M059J (cell line): Measurements from ENCODE around the gene FAM53B. TPM values are rescaled to one million over a fixed set of nuclear protein-coding genes. Genes with fewer than 3 reads are reported as not detected.
"Not testable (repeated sequence)": the region's sequence is repeated elsewhere in the genome, so short reads cannot be mapped to it uniquely, and the experiment has no call there.

Experiments used
- DNase-seq: peaks from one replicate; pipeline ENCODE4 v3.0.0-alpha.2; 2012; ENCODE audit warnings: low read depth
- total RNA-seq: library from RNA; depleted of rRNA; stranded (reverse); fragments of >200 nt; shearing (Covaris generic); gene quantifications from 2 replicates; pipeline ENCODE4 v1.2.3, GENCODE V29; 2014

Gene FAM53B
- total RNA-seq, 1 experiment from 2014 or later = 16.7 TPM

DNA sequence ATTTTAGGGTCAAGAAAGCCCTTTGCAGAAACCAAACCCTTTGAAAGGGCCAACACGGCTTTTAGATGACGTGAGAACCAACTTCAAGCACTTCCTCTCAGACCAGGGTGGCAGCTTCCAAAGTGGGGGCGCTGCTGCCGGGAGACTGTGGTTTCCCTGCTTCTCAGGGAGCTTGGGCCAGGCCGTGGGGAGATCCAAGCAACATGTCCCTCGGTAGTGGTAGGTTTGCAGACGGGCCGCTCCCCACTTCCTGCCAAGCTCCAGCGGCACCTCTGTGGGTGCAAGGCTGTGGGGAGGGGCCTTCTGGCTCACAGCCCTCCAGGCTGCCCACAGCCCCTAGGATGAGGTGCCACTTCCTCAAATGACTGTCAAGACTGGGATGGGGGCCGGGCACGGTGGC, 132.4 kb downstream of the FAM53B start:
- no peak for DNase-seq

DNA sequence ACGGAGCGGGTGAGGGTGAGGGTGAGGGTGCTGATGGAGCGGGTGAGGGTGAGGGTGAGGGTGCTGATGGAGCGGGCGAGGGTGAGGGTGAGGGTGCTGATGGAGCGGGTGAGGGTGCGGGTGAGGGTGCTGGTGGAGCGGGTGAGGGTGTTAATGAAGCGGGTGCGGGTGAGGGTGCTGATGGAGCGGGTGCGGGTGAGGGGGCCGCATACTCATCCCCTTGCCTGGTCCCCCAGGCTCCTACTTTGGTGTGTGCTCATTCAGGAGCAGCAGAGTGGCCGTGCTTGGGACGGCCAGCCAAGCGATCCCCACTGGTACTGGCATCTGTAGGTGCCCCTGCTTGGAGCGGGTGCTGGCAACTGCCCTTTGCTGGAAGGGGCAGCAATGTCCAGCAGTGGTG, 133.3 kb downstream of the FAM53B start:
- not testable (repeated sequence) for DNase-seq

DNA sequence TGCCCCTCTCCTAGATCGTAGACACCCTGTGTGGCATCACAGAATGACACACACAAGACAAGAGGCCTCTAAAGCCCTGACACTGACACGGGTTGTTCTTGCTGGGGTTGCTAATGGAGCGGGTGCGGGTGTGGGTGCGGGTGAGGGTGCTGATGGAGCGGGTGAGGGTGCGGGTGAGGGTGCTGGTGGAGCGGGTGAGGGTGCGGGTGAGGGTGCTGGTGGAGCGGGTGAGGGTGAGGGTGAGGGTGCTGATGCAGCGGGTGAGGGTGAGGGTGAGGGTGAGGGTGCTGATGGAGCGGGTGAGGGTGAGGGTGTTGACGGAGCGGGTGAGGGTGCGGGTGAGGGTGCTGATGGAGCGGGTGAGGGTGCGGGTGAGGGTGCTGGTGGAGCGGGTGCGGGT, 134.0 kb downstream of the FAM53B start:
- DNase-seq = not testable (repeated sequence)

DNA sequence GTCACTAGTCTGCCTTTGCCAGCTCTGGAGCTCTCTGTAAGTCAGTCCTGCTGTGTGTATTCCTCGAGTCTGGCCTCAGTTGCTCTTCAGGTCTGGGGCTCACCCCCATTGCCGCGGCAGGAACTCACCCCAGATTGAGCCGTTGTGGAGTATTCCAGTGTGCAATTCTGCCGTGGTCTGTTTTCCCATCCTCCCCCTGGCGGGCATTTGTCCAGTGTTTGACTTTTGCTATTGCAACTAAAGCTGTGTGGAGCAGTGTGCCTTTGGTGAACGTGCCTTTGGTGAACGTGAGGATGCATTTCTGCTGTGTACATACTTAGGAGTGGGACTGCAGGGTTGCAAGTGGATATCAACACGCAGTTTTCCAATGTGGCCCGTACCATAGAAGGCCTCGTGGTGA, 134.5 kb downstream of the FAM53B start:
- DNase-seq = no peak

DNA sequence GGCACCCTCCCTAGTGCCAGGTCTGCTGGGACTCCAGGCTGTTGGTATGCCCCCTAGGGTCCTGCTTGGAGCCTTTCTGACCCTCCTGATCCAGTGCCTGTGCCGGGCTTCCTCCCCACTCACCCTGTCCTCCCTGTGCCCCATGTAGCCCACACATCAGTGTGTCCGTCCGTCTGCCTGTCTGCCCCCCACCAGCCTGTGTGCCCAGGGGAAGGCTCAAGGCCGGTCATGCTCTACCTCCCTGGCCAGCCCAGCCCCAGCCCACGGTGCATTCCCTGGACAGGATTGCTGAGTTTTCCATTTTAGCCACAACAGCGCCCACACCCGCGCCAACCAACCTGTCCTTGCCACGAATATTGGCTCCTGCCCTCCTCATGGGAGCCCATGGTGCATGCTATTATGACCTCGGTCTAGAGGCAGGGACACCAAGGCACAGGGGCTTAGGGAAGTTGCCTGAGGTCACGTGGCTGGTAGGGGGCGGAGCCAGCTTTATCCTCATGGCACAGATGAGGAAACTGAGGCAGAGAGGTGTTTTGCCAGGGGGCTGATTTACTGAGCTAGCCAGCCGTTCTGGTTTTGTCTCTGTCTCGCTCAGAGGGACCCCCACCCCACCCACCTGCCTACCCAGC, 136.0 kb downstream of the FAM53B start:
- no peak for DNase-seq

DNA sequence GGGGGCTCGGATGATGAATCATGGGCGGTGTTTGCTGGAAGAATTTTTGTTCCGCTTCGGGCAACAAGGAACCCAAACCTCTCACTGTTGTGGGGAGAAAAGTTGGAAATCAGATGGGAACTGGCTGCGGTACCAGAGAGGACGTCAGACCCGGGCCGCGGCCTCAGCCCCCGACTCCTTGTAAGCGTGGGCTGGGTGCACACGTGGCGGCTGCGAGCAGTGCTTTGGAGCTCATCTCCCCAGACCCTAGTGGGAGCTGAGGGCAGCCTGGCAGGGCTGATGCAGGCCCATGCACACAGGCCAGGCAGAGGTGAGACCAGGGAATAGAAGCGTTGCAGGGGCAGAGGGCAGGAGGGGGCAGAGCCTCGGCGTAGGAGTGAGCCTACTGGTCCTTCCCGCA, 136.5 kb downstream of the FAM53B start:
- no peak for DNase-seq

DNA sequence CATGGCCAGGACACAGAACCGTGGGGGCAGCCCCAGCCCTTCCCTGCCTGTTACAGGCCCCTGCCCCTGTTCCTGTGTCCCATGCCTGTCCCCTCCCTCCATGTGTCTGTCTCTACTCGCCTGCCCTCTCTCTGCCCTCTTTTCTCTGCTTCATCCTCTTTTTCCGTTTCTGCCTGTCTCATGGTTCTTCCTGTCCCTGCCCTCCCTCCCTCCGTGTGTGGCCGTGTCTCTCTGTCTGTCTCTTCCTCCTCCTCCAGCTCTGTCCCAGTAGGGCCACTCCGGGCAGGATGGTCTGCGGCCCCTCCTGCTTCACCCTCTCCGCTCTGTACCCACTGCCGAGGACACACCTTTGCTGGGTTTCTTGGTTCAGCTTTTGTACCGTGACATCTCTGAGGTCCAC, 137.4 kb downstream of the FAM53B start:
- DNase-seq = no peak

DNA sequence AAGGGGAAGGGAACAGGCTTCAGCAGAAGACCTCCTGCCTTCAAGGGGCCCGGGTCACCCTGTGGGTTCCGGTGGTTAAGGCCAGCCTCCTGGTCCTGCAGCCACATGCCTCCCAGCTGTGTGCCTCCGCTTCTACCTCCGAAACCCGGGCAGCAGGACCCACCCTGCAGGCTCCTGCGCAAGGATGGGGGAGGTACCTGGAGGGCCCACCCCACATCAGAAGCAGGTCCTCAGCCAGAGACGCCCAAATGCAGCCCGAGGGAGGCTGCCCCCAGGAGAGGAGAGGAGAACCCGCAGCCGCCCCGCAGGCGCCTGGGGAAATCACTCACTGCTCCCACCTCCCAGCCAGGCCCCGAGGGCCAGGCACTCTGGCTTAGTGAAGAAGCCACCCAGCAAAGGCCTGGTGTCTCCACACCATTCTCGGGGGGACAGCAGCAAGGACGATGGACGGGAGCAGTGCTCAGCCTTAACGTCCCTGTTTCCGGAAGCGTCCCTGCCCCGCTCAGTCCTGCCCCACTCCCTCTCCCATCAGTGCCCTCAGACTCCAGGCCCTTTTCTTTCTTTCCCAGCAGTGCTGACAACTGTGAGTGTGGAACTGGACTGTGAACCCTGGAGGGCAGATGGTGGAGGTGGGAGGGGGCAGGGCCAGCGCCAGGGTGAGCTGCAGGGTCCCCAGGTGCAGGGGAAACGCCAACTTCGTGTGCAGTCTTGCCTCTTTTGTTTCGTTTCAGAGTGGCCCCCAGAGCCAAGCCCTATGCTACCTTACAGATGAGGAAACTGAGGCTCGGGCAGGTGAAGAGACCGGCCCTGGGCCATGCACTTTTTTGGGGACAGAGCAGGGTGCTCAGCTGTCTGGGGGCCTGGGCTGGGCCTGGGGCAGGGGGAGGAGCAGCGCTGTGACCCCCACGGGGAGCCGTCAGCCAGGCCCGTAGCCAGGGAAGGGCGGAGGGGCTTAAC, 138.0 kb downstream of the FAM53B start:
- DNase-seq = no peak

DNA sequence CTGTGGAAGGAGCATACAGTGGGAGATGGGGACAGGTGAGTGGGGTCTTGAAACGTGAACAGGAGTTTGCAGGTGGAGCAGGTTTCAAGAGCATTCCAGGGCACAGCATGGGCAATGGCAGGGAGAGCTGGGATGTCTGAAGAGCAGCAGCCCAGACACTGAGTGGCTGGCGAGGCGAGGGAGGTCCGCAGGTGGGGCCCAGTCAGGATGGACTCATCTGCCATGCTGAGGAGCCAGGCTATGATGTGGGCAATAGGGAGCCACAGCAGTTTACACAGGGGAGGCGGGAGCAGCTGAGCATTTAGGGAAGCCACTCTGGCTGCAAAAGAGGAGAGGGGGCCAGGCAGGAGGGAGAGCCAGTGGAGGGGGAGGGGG, 138.7 kb downstream of the FAM53B start:
- DNase-seq = no peak

DNA sequence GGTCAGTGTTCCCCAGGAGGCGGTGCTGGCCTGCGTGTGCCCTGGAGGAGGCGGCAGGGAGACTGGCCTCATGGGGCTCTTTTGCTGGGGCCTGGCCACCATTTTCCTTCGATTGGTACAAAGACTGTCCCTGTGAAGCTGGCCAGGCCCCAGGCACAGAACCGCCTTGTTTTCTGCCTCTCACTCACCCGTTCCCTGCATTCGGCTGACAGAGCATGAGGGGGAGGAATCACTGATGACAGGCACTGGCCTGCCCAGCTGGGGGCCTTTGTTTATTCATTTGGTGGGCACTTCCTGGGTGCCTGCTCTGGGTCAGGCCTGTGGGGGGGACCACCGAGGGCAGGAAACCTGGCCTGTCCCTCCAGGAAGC, 139.2 kb downstream of the FAM53B start:
- no peak for DNase-seq

DNA sequence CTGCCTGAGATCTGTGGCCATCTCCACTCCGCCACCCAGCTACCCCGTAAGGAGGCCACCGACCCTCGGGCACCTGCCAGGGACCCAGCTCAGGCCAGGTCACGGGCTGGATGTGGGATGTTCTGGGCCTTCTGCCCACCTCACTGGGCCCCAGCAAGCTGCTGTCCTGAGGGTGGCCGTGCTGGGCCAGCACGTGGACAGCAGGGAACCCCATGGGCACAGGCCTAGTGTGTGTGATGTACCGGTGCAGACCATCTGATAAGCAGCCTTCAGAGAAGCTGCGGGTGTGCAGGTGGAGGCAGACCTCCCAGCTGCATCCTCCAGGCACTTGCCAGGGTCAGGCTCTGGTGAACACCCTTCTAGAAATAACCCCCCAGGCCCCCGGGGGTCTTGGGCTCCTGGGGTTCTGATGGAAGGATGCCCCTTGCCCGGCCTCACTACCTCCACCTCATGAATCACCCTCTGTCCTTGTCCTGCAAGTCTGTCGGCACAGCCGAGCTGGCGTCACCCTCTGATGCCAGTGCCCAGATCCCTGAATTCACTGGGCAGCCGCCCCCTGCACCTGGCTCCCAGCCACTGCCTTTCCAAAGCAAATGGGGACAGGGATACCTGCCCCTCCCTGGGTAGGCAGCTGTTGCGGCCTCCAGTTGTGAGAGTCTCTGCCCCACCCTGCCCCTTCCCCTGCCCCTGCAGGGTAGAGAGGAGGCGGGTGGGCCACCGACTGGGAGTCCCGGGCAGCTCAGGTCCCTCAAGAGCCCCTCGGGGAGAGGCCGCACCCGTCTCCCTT, 139.8 kb downstream of the FAM53B start:
- DNase-seq = no peak

DNA sequence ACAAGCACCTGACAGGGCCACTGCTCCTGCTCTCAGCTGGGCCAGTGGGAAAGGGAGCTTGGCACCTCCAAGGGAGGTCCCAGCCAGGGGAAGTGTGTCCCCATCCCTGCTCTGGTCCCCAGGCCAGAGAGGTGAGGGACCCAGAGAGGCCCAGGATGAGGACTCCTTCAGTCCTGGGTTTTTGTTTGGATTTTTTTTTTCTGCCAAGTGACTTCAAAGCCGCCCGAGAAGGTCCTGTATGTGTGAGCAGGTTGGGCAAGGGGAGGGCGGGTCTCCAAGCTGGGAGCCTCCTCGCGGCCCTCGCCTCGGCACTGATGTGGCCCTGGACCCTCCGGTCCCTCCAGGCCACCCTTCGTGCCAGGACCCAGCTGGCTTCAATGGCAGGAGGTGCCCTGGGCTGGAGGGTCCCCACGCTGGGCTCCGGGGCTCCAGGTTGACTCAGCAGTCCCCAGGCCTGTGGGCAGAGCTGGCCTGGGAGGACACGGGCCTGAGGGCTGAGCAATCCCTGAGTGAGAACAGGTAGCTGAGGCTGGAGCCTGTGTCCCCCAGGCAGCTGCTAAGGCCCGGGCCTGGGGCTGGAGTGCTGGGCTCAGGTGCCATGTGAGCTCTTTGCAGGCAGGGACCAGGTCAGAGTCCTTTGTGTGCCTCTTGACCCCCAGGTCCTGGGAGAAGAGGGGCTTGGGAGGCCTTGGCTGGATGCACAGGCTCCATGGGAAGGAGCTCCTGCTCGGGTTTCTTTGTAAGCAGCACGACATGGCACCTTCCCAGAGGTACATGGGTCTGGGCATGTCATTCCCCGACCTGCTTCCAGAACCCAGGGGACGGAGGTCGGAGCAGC, 140.6 kb downstream of the FAM53B start:
- no peak for DNase-seq

DNA sequence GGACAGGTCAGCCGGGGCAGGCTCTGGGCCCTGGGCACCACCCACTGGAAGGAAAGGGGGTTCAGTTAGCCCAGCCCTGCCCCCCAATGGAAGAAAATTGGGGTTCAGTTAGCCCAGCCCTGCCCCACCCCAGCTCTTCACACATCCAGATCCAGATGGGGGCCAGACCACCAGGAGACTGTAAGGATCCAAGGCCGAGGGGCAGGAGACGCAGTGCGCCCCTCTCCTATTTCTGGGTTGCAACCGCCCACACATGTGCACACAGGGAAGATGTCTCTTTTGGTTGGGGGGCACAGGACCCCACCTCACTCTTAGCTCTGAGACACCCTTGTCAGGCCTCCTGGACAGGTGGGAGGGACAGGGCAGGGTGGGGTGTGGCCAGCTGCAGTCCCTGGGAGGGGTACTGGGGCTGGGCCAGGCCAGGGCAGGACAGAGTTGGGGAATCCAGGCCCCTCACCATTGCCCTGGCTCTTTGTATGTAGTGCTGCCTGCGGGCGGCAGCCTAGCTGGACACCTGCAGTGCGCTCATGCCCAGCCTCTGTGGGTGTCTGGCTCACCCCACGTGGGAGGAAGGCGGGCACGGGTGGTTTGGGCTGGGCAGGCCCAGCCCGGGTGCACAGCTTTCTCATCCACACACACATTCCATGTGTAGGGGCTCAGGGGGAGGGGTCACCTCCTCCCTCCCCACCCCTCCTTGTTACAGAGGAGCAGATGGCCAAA, 141.4 kb downstream of the FAM53B start:
- DNase-seq = no peak

DNA sequence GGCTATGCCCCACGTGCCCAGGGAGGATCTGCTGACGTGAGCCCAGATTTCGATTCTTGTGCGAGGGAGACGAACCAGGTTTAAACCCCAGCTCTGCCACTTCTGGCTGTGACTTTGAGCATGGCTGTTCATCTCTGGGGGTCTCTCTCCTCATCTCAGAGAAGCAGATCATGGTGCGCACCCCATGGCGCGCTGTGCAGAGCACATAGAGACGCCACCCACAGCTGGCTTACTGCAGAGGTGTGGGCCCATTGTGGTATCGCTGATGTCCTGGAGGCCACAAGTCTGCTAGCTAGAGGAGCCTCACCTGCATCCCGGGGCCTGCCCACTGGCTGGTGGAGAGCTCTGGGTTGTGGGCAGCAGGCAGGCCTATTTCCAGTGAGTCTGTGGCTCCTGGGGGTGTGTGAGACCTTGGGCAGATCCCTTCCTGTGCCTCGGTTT, 142.0 kb downstream of the FAM53B start:
- no peak for DNase-seq

DNA sequence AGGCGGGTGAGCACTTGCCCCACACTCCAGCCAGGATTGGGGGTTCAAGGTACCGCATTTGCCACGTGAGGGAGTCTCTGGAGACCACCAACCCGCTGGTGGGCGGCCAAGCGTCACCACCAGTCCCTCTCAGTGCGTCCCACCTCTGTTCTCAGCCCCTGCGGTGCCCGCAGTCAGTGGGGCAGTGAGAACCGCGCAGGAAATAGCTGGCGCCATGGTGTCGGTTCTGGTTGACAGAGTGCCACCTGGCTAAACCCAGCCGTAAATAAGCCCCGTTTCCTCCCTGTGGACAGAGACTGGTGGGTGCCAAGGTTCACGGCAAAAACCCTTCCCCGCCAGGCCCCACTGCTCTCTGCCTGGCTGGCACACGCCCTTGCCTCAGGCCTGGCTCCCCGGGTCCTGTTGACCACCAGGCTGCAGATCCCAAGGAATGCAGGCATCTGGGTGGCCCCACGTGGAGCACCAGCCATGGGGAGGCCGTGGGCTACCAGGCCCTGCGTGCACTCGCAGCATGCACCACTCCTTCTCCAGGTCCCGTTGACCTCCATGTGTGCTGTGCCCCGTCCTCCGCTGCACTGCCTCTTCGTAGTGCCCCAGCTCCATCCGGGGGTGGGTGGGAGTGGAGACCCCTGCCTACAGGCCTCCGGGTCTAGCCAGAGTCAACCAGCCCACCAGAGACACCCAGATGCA, 142.6 kb downstream of the FAM53B start:
- no peak for DNase-seq

DNA sequence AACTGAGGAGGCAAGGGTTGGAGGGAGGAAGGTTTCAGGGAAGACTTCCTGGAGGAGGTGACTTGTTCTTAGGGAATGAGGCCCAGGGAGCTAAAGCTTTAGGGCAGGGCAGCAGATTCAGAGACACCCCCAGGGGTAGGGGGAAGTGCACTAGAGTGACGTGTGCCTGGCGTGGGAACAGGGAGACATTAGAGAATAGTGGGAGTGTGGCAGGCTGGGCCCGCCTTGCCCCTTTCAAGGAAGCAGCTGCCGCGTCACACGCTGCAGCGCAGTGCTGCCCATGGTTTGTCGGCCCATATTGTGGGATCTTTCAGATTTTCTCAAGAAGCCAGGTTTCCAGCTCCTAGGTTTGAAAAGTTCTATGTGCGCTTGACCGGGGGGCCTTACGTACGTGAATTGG, 143.2 kb downstream of the FAM53B start:
- no peak for DNase-seq

DNA sequence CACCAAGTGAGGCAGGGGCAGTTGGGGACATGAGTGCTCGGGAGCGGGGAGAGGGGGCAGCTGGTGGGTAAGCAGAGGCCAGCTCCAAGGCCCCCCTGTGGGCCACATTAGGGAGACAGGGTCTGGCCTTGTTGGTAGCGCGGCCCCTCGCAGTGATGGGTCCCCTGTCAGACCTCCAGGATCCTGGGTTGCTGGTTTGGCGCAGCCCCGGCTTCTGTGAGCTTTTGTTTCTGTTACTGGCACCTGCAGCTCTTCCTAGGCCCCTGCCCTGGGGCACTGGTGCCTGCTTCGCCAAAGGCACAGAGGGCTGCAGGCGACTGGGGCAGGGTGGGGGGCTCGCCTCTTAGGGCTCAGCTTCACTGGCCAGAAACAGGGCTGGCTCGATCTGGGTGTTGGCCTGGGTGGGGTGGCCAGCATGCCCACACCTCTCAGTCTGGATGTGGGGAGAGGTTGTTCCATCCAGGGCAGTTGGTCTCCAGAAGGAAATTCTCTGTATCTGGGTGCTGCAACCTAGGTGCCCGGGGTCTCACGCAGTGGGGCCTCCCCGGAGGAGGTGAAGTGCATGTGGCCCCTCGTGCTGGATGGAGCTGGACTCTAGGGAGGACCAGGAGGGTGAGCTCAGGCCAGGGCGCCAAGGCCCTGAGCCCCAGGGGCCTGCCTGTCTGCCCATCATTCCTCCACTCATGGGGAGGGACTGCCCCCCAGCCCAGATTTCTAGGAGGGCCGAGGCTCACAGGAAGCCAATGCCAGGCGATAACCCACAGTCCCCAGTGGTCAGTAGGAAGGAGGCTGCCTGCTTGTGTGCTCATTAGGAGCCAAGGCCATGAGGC, 143.9 kb downstream of the FAM53B start:
- no peak for DNase-seq

DNA sequence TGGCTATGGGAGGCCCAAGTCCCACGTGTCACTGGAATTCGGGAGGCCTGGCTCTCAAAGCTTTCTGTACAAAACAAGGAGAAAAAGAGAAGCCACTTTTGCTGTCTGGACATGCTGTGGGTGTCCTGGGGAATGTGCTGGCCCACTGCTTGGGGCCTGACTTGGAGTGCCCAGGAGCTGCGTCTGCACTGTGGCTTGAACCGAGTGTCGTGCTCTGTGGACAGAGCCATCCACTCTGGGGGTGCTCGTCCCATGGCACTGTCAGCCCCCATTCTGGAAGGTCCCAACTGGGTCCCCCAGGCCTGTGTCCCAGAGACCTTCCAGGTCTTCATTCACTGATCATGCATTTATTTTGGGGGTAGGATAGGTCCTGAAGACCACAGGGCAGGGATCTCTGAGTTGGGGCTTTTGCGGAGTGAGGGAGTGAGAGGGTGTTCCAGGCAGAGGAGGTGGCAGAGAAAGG, 144.6 kb downstream of the FAM53B start:
- DNase-seq = no peak
